Esophagus muscularis mucosa (tissue), 3 donors: ENCODE data around the gene USP19.

Source experiments
- POLR2A ChIP-seq: fragments of 450-650 bp; IDR thresholded peaks from one replicate; pipeline ENCODE4 v1.6.1; 2017; ENCODE audit warnings: antibody characterized with exemption, moderate library complexity, mild to moderate bottlenecking, low read depth
- POLR2AphosphoS5 ChIP-seq, 2 donors: sonication (generic); formaldehyde crosslinking; IDR thresholded peaks; one replicate each; pipeline ENCODE4 v1.6.1; 2017; ENCODE audit warnings: antibody characterized with exemption in 2 of 2
- TF ChIP-seq, protein P1 (sequence below), 3 experiments: fragments of 200-600 bp in 2 of 3; fragments of 450-650 bp in 1 of 3; sonication (generic) in 2 of 3; IDR thresholded peaks; one replicate each; pipeline ENCODE4 v1.5.1; 2017 to 2019; ENCODE audit warnings: antibody characterized with exemption in 3 of 3, mild to moderate bottlenecking in 2 of 3, moderate library complexity in 1 of 3

DNA sequence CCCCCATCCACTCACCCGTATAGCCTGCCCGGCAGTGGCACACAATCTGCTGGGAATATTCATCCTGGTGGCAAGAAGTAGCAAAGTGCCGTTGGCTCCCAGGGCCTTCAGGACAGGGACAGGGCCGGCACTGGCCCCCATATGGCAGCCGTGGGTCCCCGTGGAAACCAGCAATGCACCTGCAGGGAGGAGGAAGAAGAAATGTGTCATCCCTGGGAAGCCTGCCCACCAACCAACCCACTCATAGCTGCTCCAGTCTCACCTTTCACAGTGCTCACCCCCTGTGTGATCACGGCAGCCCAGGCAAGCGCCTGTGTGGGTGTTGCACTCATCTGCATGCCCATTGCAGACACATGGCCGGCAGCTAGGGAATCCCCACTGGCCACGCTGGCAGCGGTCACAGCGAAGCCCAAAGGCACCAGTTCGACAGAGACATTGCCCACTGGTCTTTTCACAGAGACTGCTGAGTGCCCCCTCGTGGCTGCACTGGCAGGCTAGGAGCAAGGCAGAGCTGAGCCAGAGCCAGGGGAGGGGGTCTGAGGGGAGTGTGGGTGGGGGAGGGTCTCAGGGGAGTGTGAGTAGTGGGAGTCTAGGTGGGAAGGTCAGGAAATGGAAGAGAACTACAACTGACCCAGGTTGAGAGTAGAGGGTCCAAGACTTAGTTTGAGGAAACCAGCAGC, 4.5 kb upstream of the USP19 start:
- TF ChIP-seq POLR2A, result no peak
- no peak for TF ChIP-seq POLR2AphosphoS5 (IDR thresholded peaks at IDR 0.05)
- TF ChIP-seq, protein P1, sequence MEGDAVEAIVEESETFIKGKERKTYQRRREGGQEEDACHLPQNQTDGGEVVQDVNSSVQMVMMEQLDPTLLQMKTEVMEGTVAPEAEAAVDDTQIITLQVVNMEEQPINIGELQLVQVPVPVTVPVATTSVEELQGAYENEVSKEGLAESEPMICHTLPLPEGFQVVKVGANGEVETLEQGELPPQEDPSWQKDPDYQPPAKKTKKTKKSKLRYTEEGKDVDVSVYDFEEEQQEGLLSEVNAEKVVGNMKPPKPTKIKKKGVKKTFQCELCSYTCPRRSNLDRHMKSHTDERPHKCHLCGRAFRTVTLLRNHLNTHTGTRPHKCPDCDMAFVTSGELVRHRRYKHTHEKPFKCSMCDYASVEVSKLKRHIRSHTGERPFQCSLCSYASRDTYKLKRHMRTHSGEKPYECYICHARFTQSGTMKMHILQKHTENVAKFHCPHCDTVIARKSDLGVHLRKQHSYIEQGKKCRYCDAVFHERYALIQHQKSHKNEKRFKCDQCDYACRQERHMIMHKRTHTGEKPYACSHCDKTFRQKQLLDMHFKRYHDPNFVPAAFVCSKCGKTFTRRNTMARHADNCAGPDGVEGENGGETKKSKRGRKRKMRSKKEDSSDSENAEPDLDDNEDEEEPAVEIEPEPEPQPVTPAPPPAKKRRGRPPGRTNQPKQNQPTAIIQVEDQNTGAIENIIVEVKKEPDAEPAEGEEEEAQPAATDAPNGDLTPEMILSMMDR (IDR thresholded peaks at IDR 0.05), result no peak
